Neural progenitor cell (in vitro differentiated cells): ENCODE data around the gene DNAH14.

ENCODE experiments used
- EZH2 ChIP-seq: fragments of 200-600 bp; sonication (generic); IDR thresholded peaks from 2 replicates; pipeline ENCODE4 v1.6.1; 2017; ENCODE audit warnings: antibody characterized with exemption, mild to moderate bottlenecking, moderate library complexity
- EZH2phosphoT487 ChIP-seq: fragments of 200-600 bp; sonication (generic); IDR thresholded peaks from 2 replicates; pipeline ENCODE4 v1.6.1; 2017; ENCODE audit warnings: antibody characterized with exemption
- TF ChIP-seq, protein P1 (sequence below): fragments of 200-600 bp; sonication (generic); IDR thresholded peaks from 2 replicates; pipeline ENCODE4 v1.5.1; 2017; ENCODE audit warnings: antibody characterized with exemption, mild to moderate bottlenecking

DNA sequence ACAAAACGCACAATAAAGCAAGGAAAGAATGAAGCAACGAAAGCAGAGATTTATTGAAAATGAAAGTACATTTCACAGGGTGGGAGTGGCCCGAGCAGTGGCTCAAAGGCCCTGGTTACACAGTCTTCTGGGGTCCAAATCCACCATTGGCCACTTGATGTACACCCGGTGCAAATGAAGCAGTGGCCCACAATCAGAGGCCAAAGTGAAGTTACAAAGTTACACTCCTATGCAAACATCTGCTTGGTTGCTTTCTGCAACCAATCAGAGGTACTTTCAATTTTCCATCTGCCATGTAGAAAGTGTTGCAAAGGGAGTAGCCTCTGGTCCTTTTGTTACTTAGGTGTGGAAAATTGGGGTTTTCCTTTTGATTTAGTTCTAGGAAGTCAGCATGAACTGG is 10.0 kb upstream of the DNAH14 start:
- TF ChIP-seq, protein P1, sequence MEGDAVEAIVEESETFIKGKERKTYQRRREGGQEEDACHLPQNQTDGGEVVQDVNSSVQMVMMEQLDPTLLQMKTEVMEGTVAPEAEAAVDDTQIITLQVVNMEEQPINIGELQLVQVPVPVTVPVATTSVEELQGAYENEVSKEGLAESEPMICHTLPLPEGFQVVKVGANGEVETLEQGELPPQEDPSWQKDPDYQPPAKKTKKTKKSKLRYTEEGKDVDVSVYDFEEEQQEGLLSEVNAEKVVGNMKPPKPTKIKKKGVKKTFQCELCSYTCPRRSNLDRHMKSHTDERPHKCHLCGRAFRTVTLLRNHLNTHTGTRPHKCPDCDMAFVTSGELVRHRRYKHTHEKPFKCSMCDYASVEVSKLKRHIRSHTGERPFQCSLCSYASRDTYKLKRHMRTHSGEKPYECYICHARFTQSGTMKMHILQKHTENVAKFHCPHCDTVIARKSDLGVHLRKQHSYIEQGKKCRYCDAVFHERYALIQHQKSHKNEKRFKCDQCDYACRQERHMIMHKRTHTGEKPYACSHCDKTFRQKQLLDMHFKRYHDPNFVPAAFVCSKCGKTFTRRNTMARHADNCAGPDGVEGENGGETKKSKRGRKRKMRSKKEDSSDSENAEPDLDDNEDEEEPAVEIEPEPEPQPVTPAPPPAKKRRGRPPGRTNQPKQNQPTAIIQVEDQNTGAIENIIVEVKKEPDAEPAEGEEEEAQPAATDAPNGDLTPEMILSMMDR: no peak
- TF ChIP-seq EZH2phosphoT487 (no peak), EZH2 (no peak)
